DOHH2 (cell line): ENCODE measurements around the gene LYPD5.

Source experiments
- H3F3A ChIP-seq: fragments of 200-600 bp; sonication (generic), shearing (Covaris generic); 2 replicates; pipeline ENCODE4 v1.6.0; 2016; ENCODE audit warnings: antibody characterized with exemption, mild to moderate bottlenecking; ENCODE audit not compliant: control insufficient read depth, insufficient read depth
- H3K27ac ChIP-seq: fragments of 200-600 bp; sonication (generic); 2 replicates; pipeline ENCODE4 v1.5.1; 2014; ENCODE audit warnings: low read depth, mild to moderate bottlenecking, low read length, moderate library complexity
- H3K27me3 ChIP-seq: fragments of 200-600 bp; sonication (generic); 2 replicates; pipeline ENCODE4 v1.6.1; 2014; ENCODE audit warnings: mild to moderate bottlenecking, low read length, mixed read lengths; ENCODE audit not compliant: control insufficient read depth
- H3K36me3 ChIP-seq: fragments of 200-600 bp; sonication (generic); 2 replicates; pipeline ENCODE4 v1.6.1; 2014; ENCODE audit warnings: mild to moderate bottlenecking, low read length, moderate library complexity, mixed read lengths; ENCODE audit not compliant: control insufficient read depth
- H3K4me1 ChIP-seq: fragments of 200-600 bp; sonication (generic); 2 replicates; pipeline ENCODE4 v1.6.1; 2014; ENCODE audit warnings: mild to moderate bottlenecking, low read length, mixed read lengths; ENCODE audit not compliant: control insufficient read depth
- H3K4me2 ChIP-seq: fragments of 200-600 bp; sonication (generic); 2 replicates; pipeline ENCODE4 v1.6.0; 2014; ENCODE audit warnings: mild to moderate bottlenecking, low read length, moderate library complexity
- H3K4me3 ChIP-seq: fragments of 200-600 bp; sonication (generic); 2 replicates; pipeline ENCODE4 v1.5.1; 2014; ENCODE audit warnings: mild to moderate bottlenecking, low read length, mixed read lengths
- H3K79me2 ChIP-seq: fragments of 200-600 bp; sonication (generic); 2 replicates; pipeline ENCODE4 v1.6.1; 2014; ENCODE audit warnings: mild to moderate bottlenecking, low read length, mixed read lengths; ENCODE audit not compliant: control insufficient read depth
- H3K9me2 ChIP-seq: fragments of 200-600 bp; sonication (generic); replicated peaks from 2 replicates; pipeline ENCODE4 v1.6.1; 2014; ENCODE audit warnings: mild to moderate bottlenecking, low read length, mixed read lengths; ENCODE audit not compliant: control insufficient read depth
- H3K9me3 ChIP-seq: fragments of 200-600 bp; sonication (generic); 2 replicates; pipeline ENCODE4 v1.6.1; 2014; ENCODE audit warnings: antibody characterized with exemption, low read length, mixed read lengths; ENCODE audit not compliant: control insufficient read depth, insufficient read depth
- H4K20me1 ChIP-seq: fragments of 200-600 bp; sonication (generic); 2 replicates; pipeline ENCODE4 v1.6.0; 2014; ENCODE audit warnings: low read depth, mild to moderate bottlenecking, antibody characterized with exemption, low read length, moderate library complexity; ENCODE audit not compliant: control insufficient read depth, insufficient read depth
- CTCF ChIP-seq: fragments of 200-600 bp; sonication (generic); IDR thresholded peaks from one replicate; pipeline ENCODE4 v1.5.1; 2014; ENCODE audit warnings: antibody characterized with exemption, mild to moderate bottlenecking, low read depth, low read length; ENCODE audit not compliant: poor library complexity, severe bottlenecking
- EZH2phosphoT487 ChIP-seq: fragments of 200-600 bp; sonication (generic); IDR thresholded peaks from 2 replicates; pipeline ENCODE4 v1.6.1; 2017; ENCODE audit warnings: borderline replicate concordance, mild to moderate bottlenecking, antibody characterized with exemption, low read length, moderate library complexity, mixed read lengths

The LYPD5 gene

DNA sequence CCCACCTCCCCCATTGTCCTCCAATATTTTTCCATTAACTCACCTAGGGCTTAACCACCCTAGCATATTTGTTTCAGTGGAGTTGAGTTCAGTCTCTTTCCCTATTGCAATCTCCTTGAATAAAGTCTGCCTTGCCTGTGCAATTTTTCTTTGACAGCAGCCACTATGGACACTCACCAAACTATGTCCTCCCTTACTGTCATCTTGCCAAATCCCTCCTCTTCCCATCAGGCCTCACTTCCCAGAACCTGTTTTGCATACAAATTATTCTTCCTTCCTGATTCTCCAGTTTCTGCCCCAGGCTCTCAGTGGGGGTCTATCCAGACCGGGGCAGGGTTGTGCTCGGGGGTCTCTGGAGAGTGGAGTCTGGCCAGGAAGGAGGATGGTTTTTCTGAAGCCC lies 2.2 kb upstream of the LYPD5 start:
- Histone ChIP-seq H3K27ac (no peak overlapping the region), H3K79me2 (no peaks in the 10 kb centered on the region), H3K4me3 (no peak overlapping the region), H3K9me3 (no peaks in the 10 kb centered on the region), H3F3A (no peaks in the 10 kb centered on the region), H3K9me2 (no peaks in the 10 kb centered on the region), H3K36me3 (no peaks in the 10 kb centered on the region), H3K4me2 (no peak overlapping the region), H4K20me1 (no peaks in the 10 kb centered on the region), H3K4me1 (no peaks in the 10 kb centered on the region), H3K27me3 (0 out of 2 replicates have a peak, but pooled peaks cover 2% of the 10 kb centered on the region)
- no peak for TF ChIP-seq EZH2phosphoT487
- TF ChIP-seq CTCF, result no peak

GRCh38 chr19:43799502-43800142 lies 2.6 kb downstream of the LYPD5 start:
- Histone ChIP-seq H3K79me2 (no peaks in the 10 kb centered on the region), H3K27ac (no peak overlapping the region), H3K36me3 (no peaks in the 10 kb centered on the region), H3K9me3 (no peaks in the 10 kb centered on the region), H3K4me3 (no peak overlapping the region), H4K20me1 (no peaks in the 10 kb centered on the region), H3K4me2 (no peak overlapping the region), H3F3A (no peaks in the 10 kb centered on the region), H3K27me3 (peaks cover 5% of the 10 kb centered on the region; the same call in 1 of the 2 replicates), H3K4me1 (no peaks in the 10 kb centered on the region), H3K9me2 (no peaks in the 10 kb centered on the region)
- no peak for TF ChIP-seq EZH2phosphoT487

- Histone ChIP-seq H3K4me1 (no peaks in the 10 kb centered on the region), H4K20me1 (no peaks in the 10 kb centered on the region), H3K79me2 (no peaks in the 10 kb centered on the region), H3K4me2 (no peak overlapping the region), H3K36me3 (no peaks in the 10 kb centered on the region), H3K9me3 (no peaks in the 10 kb centered on the region), H3K27me3 (peaks cover 7% of the 10 kb centered on the region), H3F3A (no peaks in the 10 kb centered on the region), H3K9me2 (no peaks in the 10 kb centered on the region), H3K4me3 (no peak overlapping the region), H3K27ac (no peak overlapping the region)
- TF ChIP-seq CTCF (no peak), EZH2phosphoT487 (no peak)
These were observed 3.5 kb downstream of the LYPD5 start for GRCh38 chr19:43798546-43799409.
